Vagina (tissue), 2 donors: ENCODE data around the gene FAM131C.

Experiments used
- CTCF ChIP-seq, 3 experiments: fragments of 450-650 bp in 2 of 3; fragments of 200-600 bp in 1 of 3; sonication (generic) in 1 of 3; IDR thresholded peaks; one replicate each; pipeline ENCODE4 v1.5.1; 2017 to 2019; ENCODE audit warnings: antibody characterized with exemption in 3 of 3, mild to moderate bottlenecking in 2 of 3, moderate library complexity in 2 of 3
- POLR2A ChIP-seq, 2 donors: fragments of 450-650 bp; IDR thresholded peaks; one replicate each; pipeline ENCODE4 v1.6.1; 2017; ENCODE audit warnings: antibody characterized with exemption in 2 of 2, mild to moderate bottlenecking in 2 of 2, moderate library complexity in 2 of 2

- TF ChIP-seq CTCF (IDR thresholded peaks at IDR 0.05) (no peak), POLR2A (IDR thresholded peaks at IDR 0.05) (no peak)
These were observed 55.1 kb downstream of the FAM131C start for GRCh38 chr1:16018308-16018707.
